Activated CD4-positive, alpha-beta T cell treated with anti-CD3 and anti-CD28 coated beads, Interleukin-2, Interleukin-4, amounts not matched to agents 100 ng/mL and 50 ng/mL, durations not matched to agents 16 hours and 8 hours (primary cell): ENCODE measurements around the gene TMEM132D.

Source experiments
- DNase-seq: peaks from one replicate; pipeline ENCODE4 v3.0.0-alpha.2; 2020; ENCODE audit warnings: low spot score

Gene TMEM132D

GRCh38 chr12:129659961-129660622, 243.7 kb downstream of the TMEM132D start:
- no peak for DNase-seq

GRCh38 chr12:129657179-129657578, 246.6 kb downstream of the TMEM132D start:
- DNase-seq = no peak

DNA sequence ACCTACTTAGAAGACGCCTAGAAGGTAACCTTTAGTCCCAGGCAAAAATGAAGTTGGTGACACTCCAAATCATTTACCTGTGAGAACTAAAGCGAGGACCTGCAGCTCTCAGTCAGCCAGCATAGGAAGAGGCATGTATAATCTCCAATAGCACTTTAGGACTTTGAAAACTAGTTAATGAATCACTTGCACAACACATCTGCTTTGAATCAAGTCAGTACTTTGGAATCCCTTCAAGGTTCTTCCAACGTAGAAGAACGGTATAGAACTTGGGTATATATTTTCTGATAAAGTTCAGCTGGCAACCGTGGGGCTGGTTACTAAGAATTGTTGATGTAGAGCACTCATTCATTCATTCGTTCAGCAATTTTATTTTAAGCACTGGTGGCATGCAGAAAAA, 251.9 kb downstream of the TMEM132D start:
- DNase-seq = no peak

GRCh38 chr12:129641926-129642325, 261.9 kb downstream of the TMEM132D start:
- no peak for DNase-seq

GRCh38 chr12:129635021-129635685, 268.7 kb downstream of the TMEM132D start:
- DNase-seq = no peak

- DNase-seq = no peak
Measured at GRCh38 chr12:129631316-129631715, 272.5 kb downstream of the TMEM132D start.

DNA sequence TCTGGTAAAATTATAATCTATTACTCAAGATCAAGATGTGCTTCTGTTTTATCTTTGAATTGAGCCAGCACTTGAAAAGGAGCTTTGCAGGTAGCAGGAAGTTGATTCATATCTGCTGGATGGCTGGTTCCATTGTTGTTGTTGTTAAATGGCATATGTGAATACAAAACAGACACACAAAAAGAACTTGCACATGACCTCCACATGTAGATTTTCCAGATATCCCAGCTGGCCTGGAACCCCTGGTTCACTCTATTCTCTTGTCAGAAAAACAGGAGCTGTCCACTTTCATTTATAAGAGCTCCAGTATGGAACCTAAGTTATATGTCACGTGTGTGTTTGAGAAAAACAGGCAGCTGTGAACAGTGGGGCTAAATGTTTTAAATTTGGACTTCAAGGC, 273.9 kb downstream of the TMEM132D start:
- no peak for DNase-seq

DNA sequence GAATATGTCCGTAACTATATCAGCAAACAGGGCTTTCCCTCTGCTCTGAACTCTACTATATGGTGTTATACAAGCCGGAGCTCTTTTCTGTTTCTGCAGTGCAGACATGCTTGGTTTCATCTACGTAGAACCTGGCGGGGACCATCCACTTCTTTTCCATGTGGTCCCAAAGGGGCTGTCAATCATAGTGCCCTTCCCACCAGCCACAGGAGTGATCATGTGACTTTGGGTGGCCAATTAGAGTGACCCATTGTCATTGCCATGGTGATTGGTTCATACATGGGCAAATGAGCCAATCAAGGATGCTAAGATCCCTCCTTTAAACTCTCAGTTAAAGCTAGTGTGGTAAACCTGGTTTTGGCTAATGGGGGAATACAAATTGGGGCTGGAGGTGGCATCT, 281.3 kb downstream of the TMEM132D start:
- no peak for DNase-seq

GRCh38 chr12:129619271-129619670, 284.6 kb downstream of the TMEM132D start:
- DNase-seq = no peak

GRCh38 chr12:129617849-129618248, 286.0 kb downstream of the TMEM132D start:
- no peak for DNase-seq

- no peak for DNase-seq
Measured at GRCh38 chr12:129615001-129615400, 288.8 kb downstream of the TMEM132D start.

DNA sequence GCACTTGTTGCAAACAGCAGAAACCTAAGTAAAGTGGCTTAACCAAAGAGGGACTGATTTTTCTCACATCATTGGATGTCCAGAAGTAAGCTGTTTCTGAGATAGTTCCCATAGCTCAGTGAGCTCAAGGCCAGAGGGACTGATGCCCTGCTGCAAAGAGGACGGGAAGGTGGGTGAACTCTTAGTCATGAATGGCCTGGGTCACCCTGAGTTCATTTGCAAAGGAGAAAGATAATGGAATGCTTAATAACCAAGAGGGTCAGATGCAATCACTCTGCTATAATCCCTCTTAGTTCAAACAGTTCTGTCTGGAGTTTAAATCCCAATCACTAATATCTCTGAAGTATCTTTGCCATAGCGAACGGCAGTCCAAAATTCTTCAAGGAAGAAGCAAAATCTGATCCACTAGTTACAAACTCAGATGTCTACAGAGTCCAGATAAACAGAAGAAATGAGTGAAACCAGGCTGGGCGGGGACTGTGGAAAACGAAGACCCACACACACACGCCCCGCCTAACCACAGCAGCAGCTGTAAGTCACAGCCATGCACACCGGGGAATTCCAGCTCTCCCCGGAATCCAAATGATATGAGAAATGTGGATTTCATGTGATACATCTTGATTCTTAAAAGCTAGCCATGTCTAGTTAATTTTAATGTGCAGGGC, 289.5 kb downstream of the TMEM132D start:
- no peak for DNase-seq

DNA sequence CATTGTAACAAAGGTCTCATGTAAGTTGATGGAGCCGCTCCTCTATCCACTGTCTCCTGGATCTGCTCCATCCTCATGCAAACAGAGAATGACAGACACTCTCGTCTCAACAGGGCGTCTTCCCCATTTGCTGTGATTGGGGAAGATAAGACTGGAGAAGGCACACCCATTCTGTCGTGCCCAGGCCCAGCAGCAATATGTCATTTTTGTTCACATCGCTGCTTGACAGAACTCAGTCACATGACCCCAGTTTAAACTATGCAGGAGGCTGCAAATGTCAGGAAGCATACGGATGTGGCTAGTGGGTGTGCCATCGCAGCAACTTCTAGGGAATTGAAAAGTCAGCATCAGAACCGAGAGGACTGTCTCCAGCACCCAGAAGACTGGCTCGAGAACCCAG, 290.5 kb downstream of the TMEM132D start:
- no peak for DNase-seq

- no peak for DNase-seq
Measured at GRCh38 chr12:129610601-129611120, 293.2 kb downstream of the TMEM132D start.

DNA sequence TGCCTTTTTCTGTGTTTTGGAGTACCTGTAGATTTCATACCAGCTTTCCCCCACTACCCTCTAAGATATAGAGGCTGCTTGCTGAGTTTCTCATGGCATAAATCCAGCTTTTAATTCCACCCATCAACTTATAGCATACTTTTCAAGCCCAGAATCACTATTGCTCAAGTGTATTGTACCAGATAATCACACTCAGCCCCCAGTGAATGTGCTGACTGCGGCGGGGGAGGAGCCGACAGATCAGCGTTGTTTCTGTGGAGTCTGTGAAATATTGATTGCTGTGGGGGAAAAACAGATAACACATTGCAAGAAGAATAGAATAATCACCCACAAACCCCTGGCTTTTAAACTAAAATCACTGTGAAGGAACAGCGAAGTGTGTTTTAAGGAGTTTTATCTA, 296.1 kb downstream of the TMEM132D start:
- DNase-seq = no peak

GRCh38 chr12:129607301-129607700, 296.5 kb downstream of the TMEM132D start:
- no peak for DNase-seq

- DNase-seq = no peak
Measured at GRCh38 chr12:129606239-129606638, 297.6 kb downstream of the TMEM132D start.

DNA sequence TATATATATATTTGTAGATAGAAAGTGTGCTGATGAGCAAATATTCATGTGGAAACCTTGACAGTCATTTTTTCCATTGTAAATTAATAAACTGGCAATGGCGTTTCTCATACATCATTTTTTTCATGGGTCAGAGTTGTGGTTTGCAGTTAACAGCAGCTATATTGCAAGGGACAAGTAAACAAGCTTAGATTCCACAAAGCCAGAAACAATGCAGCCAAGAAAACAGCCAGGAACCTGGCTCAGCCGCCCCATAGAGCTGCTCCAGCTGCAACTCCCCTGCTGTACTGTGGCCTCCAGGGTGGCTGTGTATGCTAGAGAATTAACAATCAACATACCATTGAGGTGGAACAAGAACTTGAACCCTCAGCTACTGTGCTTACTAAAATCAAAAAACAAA, 298.2 kb downstream of the TMEM132D start:
- no peak for DNase-seq

DNA sequence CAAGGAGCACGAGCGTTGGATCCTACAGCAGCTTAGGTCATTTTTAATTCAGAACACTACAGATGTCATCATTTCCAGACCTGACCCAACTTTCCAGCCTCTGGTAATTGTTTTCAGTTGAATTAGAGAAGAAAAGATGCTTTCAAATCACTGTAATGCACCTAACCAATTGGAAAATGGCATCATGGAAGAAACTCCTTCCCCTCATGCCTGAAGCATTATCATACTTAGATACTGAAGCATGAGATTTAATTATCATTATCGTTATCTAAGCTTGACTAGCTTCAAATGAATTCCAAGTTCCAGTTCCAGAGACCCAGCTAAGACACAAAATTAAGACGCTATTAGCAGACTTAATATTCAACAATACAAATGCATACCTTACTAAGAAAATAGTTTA, 299.3 kb downstream of the TMEM132D start:
- no peak for DNase-seq

DNA sequence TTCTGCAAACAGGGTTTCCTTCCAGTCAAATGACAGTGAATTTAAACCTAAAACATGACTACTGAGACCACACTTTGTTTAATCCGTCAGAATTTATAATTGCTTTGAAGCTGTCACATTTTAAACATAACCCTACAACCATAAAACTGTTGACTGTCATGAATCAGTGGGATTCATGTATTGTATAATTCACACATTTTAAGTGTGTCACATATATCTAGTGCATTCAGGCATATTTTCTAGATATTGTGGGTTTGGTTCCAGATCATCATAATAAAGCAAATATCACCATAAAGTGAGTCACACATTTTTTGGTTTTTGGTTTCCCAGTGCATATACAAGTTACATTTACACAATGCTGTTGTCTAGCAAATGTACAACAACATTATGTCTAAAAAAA, 304.4 kb downstream of the TMEM132D start:
- DNase-seq = no peak

- no peak for DNase-seq
Measured at GRCh38 chr12:129594098-129594497, 309.7 kb downstream of the TMEM132D start.

- no peak for DNase-seq
Measured at GRCh38 chr12:129592449-129592848, 311.4 kb downstream of the TMEM132D start.

- no peak for DNase-seq
Measured at GRCh38 chr12:129589503-129589902, 314.3 kb downstream of the TMEM132D start.
